NCI-H1694 (cell line): ENCODE measurements around the gene GSG1L.

Source experiments
- DNase-seq: peaks from one replicate; lab custom pipeline; 2025; lab: John Stamatoyannopoulos, UW

Gene GSG1L

DNA sequence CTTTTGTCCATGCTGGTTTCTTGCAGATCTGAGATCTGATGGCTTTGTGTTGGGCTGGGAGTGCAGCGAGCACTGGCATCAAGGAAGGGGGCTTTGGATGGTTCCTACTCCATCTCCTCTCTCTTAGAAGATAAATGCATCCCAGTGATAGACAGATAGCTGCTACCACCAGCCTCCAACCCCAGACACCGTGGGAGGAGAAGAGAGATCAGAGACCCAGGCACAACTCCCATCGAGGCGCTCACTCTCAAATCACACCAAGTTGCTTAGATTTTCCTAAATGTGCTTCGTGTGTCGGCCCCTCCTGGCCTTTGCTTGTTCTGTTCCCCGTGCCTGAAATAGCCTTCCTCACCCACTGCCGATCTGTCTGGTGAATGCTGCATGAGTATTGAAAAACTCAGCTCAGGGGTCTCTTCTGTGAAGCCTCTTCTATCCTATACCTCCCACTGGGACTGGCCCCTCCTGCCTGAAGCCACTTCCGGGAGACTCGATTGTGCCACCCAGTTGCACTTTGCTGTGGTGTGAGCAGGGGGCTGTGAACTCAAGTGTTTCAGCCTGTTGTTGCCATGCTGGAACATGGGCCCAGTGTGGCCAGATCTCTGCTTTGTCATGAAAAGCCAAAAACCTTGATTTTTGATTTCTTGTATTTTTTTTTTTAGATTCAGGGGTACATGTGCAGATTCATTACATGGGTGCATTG, 242.7 kb downstream of the GSG1L start:
- no peak for DNase-seq

DNA sequence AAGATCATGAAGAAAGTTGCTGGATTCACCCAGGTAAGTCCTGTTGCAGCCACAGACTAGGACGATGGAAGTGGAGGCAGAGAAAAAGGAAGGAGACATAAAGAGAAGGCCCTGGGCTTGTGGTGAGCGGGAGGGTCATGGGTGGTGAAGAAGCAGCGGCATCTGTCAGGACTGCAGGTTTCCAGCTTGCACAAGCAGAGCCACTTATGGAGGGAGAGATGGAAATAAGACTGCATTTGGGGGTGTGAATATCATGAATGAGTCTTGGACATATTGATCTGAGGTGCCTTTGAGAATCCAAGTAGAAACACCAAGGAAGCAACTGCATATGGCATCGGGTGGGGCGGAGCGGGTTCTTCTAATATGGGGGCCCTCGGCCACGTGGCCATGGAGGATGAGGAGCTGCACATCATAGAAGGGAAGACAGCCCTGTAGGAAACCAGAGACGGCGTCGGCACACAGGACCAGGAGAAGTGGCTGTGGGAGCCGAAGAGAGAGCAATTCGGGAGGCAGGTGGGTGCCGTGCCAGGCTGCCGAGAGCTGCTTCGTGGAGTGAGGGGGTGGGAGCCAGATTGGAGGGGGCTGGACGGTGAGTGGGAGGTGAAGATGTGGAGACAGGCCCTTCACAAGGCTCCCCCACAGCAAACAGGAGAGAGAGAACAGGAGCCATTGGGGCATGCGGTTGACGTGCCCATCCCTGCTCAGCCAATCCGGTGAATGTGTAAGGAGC, 243.5 kb downstream of the GSG1L start:
- DNase-seq = no peak

DNA sequence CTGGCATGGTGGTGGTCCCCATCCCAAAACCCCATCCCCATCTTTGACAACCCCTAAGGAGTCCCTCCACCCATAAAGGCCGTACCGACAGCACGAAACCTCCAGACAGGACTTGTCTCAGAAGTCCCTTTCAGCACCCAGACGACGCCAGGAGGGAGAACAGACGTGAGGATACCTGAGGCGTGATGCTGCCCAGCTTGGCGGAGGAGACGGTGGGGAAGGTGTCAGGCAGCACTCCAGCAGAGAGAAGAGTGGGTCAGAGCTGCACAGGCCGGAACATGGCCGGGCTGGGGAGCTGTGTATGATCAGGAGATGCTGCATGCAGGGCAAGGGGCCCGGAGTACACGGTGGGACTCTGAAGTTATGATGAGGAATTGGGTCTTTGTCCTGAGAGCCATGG, 244.2 kb downstream of the GSG1L start:
- no peak for DNase-seq

DNA sequence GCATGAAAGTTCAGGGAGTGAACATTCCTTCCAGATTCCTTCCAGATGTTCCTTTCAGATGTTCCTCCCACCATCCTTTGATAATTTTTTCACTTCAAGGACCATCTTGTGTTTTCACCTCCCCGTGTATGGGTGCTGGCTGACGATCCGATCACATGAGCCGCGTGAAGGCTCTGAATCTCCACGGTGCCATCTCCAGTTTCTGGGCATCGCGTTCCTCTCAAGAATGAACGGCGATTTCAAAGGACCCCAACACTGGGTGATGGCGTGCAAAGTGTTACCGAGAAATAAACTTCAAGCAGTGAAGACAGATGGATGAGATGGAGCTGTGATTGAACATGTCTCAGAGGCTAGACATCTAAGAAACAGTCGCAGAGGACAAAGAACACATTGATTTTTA, 245.3 kb downstream of the GSG1L start:
- DNase-seq = no peak

GRCh38 chr16:27817038-27817437, 246.5 kb downstream of the GSG1L start:
- DNase-seq = no peak

DNA sequence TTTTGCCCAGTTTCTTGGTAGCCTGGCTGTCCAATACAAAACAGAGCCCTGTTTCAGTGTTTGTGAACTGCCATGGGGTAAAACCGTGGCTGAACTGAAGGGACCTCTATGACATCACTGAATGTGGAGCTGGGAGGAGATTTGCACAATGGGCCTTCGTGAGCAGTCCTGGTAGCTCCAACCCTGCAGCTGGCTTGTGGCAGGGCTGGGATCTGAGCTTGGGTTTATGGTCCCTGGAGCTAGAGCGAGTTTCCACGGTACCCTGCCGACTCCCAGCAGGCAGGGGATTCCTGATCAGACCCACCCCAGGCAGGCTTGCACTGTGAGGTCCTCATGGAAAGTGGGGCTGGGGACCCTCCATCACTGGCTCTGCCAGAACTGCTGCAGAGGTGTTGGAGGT, 247.0 kb downstream of the GSG1L start:
- DNase-seq = no peak

- no peak for DNase-seq
These were observed 249.9 kb downstream of the GSG1L start for GRCh38 chr16:27813591-27813990.

GRCh38 chr16:27811881-27812280, 251.6 kb downstream of the GSG1L start:
- DNase-seq = no peak

GRCh38 chr16:27806986-27807385, 256.5 kb downstream of the GSG1L start:
- DNase-seq = no peak

- no peak for DNase-seq
These were observed 257.1 kb downstream of the GSG1L start for GRCh38 chr16:27806388-27806787.

GRCh38 chr16:27805828-27806351, 257.6 kb downstream of the GSG1L start:
- no peak for DNase-seq

- DNase-seq = no peak
These were observed 259.6 kb downstream of the GSG1L start for GRCh38 chr16:27803775-27804549.

DNA sequence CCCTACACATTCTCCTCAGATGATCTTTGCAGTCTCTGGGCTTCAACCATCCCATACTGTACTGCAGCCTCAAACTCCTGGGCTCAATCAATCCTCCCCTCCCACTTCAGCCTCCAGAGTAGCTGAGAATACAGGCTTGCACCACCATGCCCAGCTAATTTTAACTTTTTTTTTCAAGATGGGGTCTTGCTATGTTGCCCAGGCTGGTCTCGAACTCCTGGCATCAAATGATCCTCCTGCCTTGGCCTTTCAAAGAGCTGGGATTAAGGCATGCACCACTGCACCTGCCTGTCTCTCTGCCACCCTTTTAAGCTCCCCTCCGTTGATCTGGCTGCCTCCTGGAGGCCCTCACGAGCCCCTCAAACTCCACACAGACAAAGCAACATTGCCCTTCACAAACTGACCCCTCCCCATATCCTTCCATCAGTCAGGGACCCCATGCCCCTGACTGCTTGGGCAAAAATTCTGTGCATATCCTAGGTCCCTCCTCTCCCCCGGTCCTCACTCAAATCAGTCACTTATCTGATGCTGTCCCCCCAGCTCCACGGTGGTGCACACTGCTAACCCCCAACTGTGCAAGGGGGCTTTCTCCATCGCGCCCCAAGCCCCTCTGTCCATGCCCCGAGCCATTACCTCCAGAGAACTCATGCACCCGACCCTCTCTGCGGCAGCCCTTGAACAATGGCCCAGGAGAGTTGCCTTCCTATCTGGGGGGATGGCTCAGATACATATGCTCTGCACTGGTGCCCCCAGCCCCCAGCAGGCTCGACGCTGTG, 260.7 kb downstream of the GSG1L start:
- no peak for DNase-seq

- peak; percentile 14 for DNase-seq
These were observed 262.1 kb downstream of the GSG1L start for GRCh38 chr16:27801289-27801945.

DNA sequence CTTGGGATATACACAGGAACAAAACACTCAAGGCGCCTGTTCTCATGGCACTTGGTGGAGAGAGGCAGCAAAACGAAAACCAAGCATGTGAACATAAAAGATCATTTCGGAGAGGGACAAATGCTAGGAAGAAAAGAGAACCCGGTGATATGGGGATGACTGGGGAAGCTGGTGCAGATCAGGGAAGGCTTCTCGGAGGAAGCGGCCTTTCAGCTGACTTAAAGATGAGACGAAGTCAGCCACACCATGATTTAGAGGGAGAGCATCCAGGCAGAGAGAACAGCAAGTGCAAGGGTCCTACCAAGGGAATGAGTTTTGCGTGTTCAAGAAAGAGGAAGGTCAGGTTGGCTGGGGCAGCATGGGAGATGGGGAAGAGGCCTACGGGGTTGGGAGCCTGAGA, 262.7 kb downstream of the GSG1L start:
- no peak for DNase-seq

- DNase-seq = peak; percentile 68
These were observed 263.6 kb downstream of the GSG1L start for GRCh38 chr16:27799896-27800295.

DNA sequence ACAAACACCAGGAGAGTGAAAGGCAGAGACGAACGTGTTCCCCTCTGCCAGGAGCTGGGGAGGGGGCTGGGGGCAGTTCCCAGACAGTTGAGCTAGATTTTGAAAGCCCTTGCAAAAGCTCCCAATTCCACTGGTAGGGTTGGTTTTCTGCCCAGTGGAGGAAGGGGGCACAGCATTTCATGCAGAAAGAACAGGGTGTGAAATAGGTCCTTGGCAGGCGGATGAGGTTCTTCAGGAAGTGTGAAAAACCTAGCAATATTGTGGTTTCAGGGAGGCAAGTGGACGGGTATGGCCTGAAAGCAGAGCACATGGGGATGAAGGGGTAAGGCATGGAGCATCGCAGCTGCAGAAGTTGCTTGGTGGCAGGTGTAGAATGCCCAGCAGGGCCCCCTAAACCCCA, 265.3 kb downstream of the GSG1L start:
- no peak for DNase-seq

- DNase-seq = no peak
These were observed 267.4 kb downstream of the GSG1L start for GRCh38 chr16:27795992-27796614.

DNA sequence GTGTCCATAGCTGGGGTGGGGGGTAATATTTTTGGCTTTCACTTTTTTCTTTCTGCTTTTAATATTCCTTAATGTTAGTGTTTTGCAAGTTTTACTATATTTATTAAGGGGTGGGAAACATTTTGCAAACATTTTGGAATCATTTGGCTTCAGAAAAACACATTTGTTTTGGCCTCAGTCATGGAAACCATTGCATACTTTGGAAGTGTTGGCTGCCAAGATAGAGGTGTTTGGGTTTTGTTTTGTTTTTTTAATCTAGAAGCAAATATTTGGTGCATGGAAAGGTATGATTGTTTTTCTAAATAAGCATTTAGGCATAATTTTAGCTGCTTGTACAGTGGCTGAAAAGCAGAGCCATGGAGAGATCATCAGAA, 270.3 kb downstream of the GSG1L start:
- DNase-seq = no peak

DNA sequence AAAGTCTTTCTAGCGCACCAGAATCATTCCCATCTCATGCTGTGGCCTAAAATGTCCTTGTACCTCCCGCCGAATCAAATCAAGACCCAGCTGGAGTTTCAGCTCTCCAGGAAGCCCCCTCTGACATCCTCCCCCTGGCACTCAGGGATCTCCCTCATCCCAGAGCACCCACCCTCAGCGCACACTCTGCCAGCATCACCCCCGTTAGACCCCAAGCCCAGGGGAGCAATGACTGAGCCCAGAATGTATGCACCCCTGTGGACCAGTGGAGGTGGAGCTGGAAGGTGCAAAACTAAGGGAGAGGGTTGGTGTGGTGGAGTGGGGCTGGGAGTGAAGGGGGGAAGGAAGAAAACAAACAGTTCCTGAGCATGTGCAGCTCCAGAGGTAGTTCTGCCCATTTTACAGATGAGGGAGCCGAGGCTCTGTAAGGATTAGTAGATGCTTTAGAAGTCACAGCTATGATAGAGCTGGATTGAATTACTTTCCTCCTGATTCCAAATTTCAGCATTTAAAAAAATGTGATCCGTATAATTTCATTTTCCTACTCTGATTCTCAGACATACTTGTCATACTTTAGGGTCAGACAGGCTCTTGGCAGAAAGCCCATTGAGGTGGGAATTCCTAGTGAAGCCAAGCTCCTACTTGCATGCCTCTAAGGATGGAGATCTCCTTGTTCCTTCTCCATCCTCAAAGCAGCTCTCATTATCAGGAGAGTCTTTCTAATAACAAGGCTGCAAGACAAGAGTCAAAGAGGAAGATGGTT, 270.8 kb downstream of the GSG1L start:
- DNase-seq = no peak
